Measurements from ENCODE around the gene MBD4. TPM values are rescaled to one million over a fixed set of nuclear protein-coding genes. Genes with fewer than 3 reads are reported as not detected.

The MBD4 gene
- total and polyA plus RNA-seq, 10 of the 15 experiments (the other 5 are each of a cell fraction or from before 2014, with no cell fraction given), result 17.7 to 59.0 (median 49.0) TPM

DNA sequence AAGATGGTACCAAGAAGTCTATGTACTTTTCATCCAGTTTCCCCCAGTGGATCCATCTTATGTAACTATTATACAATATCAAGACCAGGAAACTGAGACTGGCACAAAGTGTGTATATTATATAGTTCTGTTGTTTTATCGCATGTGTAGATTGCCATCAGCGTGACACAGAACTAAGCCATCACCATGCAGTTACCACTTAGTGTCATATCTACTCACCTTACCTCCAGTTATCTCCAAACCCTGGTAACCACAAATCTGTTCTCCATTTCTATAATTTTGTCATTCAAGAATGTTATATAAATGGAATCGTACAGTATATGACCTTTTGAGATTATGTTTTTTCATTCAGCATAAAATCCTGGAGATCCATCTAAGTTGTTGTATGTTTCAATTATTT lies 23.3 kb upstream of the MBD4 start:
- POLR2A ChIA-PET, result no interaction called here
- Histone ChIP-seq H3K9me3 (replicated peaks; ENCODE audit: control insufficient read depth, insufficient read depth, low read length) (no peaks in the 10 kb centered on the region), H3K36me3 (ENCODE audit: control insufficient read depth in 2 of 2, insufficient read depth in 2 of 2, low read length in 1 of 2) (no peaks in the 10 kb centered on the region; a peak in 1 of 4 replicates), H2AFZ (ENCODE audit: control insufficient read depth, low read depth, low read length) (no peak overlapping the region), H3K4me2 (ENCODE audit: control insufficient read depth, insufficient read depth) (no peak overlapping the region), H4K20me1 (ENCODE audit: control insufficient read depth, insufficient read depth) (no peaks in the 10 kb centered on the region), H3K9ac (ENCODE audit: control insufficient read depth, insufficient read depth, low read length) (no peak overlapping the region), H3K79me2 (ENCODE audit: control insufficient read depth, insufficient read depth, low read length) (no peaks in the 10 kb centered on the region), H3K4me3 (no peak overlapping the region), H3K27ac (ENCODE audit: control insufficient read depth, insufficient read depth) (no peak overlapping the region), H3K4me1 (ENCODE audit: control insufficient read depth, insufficient read depth, low read length) (peaks cover 12% of the 10 kb centered on the region), H3K27me3 (replicated peaks in 1 of 2; ENCODE audit: control insufficient read depth in 2 of 2, insufficient read depth in 2 of 2, low read length in 1 of 2) (no peaks in the 10 kb centered on the region)
- in situ Hi-C loops (cut with MboI) (no loop called here), intact Hi-C loops (cut with micrococcal nuclease; ENCODE audit: unreplicated experiment) (no loop called here)
- 96% methylated on average over 3 of the region's 3 CpGs for WGBS (ENCODE audit: insufficient coverage, insufficient replicate concordance, low lambda C conversion rate, missing lambda C conversion rate)
- no peak for FAIRE-seq
- RAD21 ChIA-PET (ENCODE audit: unreplicated experiment), result no interaction called here
- CTCF ChIA-PET, result interaction anchor here (0.7 kb wide), 1 partner anchor 88 kb away, joined by 5 read pairs; no protein-coding TSS in a partner anchor
- TF ChIP-seq TARDBP (IDR thresholded peaks at IDR 0.05; ENCODE audit: borderline replicate concordance), result no peak
- TF ChIP-seq, protein P1, sequence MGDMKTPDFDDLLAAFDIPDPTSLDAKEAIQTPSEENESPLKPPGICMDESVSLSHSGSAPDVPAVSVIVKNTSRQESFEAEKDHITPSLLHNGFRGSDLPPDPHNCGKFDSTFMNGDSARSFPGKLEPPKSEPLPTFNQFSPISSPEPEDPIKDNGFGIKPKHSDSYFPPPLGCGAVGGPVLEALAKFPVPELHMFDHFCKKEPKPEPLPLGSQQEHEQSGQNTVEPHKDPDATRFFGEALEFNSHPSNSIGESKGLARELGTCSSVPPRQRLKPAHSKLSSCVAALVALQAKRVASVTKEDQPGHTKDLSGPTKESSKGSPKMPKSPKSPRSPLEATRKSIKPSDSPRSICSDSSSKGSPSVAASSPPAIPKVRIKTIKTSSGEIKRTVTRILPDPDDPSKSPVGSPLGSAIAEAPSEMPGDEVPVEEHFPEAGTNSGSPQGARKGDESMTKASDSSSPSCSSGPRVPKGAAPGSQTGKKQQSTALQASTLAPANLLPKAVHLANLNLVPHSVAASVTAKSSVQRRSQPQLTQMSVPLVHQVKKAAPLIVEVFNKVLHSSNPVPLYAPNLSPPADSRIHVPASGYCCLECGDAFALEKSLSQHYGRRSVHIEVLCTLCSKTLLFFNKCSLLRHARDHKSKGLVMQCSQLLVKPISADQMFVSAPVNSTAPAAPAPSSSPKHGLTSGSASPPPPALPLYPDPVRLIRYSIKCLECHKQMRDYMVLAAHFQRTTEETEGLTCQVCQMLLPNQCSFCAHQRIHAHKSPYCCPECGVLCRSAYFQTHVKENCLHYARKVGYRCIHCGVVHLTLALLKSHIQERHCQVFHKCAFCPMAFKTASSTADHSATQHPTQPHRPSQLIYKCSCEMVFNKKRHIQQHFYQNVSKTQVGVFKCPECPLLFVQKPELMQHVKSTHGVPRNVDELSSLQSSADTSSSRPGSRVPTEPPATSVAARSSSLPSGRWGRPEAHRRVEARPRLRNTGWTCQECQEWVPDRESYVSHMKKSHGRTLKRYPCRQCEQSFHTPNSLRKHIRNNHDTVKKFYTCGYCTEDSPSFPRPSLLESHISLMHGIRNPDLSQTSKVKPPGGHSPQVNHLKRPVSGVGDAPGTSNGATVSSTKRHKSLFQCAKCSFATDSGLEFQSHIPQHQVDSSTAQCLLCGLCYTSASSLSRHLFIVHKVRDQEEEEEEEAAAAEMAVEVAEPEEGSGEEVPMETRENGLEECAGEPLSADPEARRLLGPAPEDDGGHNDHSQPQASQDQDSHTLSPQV (IDR thresholded peaks at IDR 0.05), result no peak
- TF ChIP-seq SMARCA5 (IDR thresholded peaks at IDR 0.05), result no peak
- TF ChIP-seq ZNF274 (IDR thresholded peaks at IDR 0.05; ENCODE audit: insufficient read depth, insufficient read length), result no peak
- no peak for TF ChIP-seq FOXM1 (IDR thresholded peaks at IDR 0.05; ENCODE audit: low read depth, low read length)
- no peak for TF ChIP-seq CHD2 (IDR thresholded peaks at IDR 0.05; ENCODE audit: borderline replicate concordance, low read depth, low read length)
- no peak for TF ChIP-seq RELB (IDR thresholded peaks at IDR 0.05; ENCODE audit: low read depth)
- no TSS peak for BruUV-seq (replicated peaks)
- no peak for DNase-seq (ENCODE audit: low read depth, low spot score)
- SMC1A ChIA-PET (ENCODE audit: uncharacterized antibody, unreplicated experiment), result no interaction called here
- ATAC-seq, result no peak

Data from GM12878 (cell line).